ENCODE measurements around the gene IL18R1. TPM values are rescaled to one million over a fixed set of nuclear protein-coding genes. Genes with fewer than 3 reads are reported as not detected.

IL18R1 gene
- total and polyA plus RNA-seq, 4 experiments from 2014 or later = 9.5 to 18.4 (median 11.7) TPM

DNA sequence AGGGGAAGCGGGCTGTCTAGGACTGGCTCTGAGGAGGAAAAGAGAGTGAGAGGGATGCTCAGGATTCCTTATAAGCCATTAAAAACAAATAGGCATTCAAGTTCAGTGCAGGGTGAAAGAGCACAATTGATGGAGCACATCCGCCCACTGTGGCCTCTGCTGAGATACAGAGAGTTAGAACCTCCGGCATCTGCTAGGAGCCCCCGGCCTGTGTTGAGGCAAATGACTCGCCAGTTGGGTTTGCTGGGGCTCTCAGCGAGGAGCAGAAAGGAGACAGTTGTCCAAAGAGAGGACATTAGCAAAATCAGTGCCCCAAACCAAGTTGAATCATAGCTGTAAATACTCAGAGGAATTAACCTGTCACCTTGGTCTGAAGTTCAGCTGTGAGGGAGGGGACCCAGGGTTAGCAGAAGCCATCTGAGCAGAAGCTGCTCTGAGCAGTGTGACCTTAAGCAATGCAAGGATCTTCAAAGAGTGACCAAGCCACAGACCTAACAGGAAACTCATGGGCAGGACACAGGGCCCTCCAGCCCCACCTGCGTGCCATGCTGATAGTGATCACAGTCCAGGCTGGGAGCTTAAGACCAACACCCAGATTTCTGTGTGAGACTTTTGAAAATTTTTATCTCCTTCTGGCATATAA is 44.0 kb downstream of the IL18R1 start:
- H3K4me1 ChIP-seq (ENCODE audit: insufficient read depth, low read length) = no peaks in the 10 kb centered on the region
- intact Hi-C loops (cut with micrococcal nuclease) = no loop called here
- no peak for DNase-seq
- Mint-ChIP-seq H3K4me3 (no peak overlapping the region), H3K4me1 (peaks cover 13 to 26% (median 19%) of the 10 kb centered on the region in 4 donors), H3K36me3 (peaks cover 0 to 3% of the 10 kb centered on the region in 2 donors), H3K27me3 (no peaks in the 10 kb centered on the region), H3K9me3 (no peaks in the 10 kb centered on the region), H3K27ac (peak overlapping the region in 1 of 7 donors; percentile 30)
- H3K27me3 ChIP-seq (ENCODE audit: insufficient read depth, low read length) = no peaks in the 10 kb centered on the region
- no peak overlapping the region for H3K4me3 ChIP-seq (ENCODE audit: low read length in 2 of 2)
- H3K9me3 ChIP-seq (ENCODE audit: control insufficient read depth in 1 of 2, low read length in 2 of 2) = no peaks in the 10 kb centered on the region
- POLR2A ChIA-PET (ENCODE audit: partially characterized antibody) = interaction anchor here (1.4 kb wide), 1 partner anchor 19 kb away, joined by 3 read pairs; no protein-coding TSS in a partner anchor
- no peak overlapping the region for H3K27ac ChIP-seq (ENCODE audit: low read depth, low read length)
- CTCF ChIA-PET (ENCODE audit: partially characterized antibody) = interaction anchor here (0.8 to 2.7 kb wide), 2 partner anchors 25 to 44 kb away, joined by 3 to 10 read pairs; no protein-coding TSS in a partner anchor
- no peaks in the 10 kb centered on the region for H3K36me3 ChIP-seq (ENCODE audit: insufficient read depth, low read length)

DNA sequence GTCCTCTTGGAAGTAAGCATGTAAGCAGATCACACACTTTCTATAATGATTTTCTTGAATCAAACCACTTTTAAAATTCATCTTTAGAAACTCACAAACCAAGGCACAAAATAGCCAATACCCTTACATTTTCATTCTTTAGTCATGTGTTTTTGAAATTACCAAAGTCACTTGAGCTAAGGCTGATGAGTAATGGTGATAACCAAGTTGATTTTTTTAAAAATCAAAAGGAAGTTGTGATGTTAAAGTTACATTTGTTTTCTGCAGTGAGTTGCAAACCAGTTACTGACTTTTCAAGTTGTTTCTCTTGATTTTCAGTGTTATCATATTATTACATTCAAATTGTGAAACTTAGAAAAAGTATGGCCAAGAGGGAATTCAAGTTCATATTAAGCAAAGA is 45.9 kb downstream of the IL18R1 start:
- Histone ChIP-seq H3K4me1 (ENCODE audit: insufficient read depth, low read length) (no peaks in the 10 kb centered on the region), H3K27me3 (ENCODE audit: insufficient read depth, low read length) (no peaks in the 10 kb centered on the region), H3K9me3 (ENCODE audit: control insufficient read depth in 1 of 2, low read length in 2 of 2) (no peaks in the 10 kb centered on the region), H3K27ac (ENCODE audit: low read depth, low read length) (no peak overlapping the region), H3K36me3 (ENCODE audit: insufficient read depth, low read length) (no peaks in the 10 kb centered on the region), H3K4me3 (ENCODE audit: low read length in 2 of 2) (no peak overlapping the region)
- no peaks in the 10 kb centered on the region for H3K9me3 Mint-ChIP-seq
- ChIA-PET POLR2A (ENCODE audit: partially characterized antibody) (no interaction called here), CTCF (ENCODE audit: partially characterized antibody) (no interaction called here)
- peaks cover 13 to 26% (median 19%) of the 10 kb centered on the region in 4 donors for H3K4me1 Mint-ChIP-seq
- H3K27ac Mint-ChIP-seq = peak overlapping the region in 1 of 7 donors; percentile 20
- H3K27me3 Mint-ChIP-seq = no peaks in the 10 kb centered on the region
- no peak for DNase-seq
- H3K36me3 Mint-ChIP-seq = no peaks in the 10 kb centered on the region
- H3K4me3 Mint-ChIP-seq = no peak overlapping the region
- intact Hi-C loops (cut with micrococcal nuclease) = no loop called here

DNA sequence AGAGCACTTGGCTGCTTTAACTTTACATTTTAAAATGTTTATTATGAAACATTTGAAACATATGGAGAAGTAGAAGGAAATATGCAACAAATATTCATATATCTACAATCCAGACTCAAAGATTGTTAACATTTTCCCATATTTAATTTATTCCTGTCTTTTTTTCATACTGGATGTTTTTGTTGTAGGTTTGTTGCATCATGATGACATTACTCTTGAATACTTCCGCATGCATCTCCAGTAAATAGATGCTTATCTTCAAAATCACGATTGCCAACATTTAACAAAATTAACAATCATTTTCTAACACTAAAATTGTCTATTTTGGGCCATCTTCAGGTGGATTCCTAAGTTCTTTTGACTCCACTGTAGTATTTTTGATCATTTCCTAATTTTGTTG is 46.3 kb downstream of the IL18R1 start:
- H3K27ac Mint-ChIP-seq = peak overlapping the region in 1 of 7 donors; percentile 20
- no peaks in the 10 kb centered on the region for H3K36me3 Mint-ChIP-seq
- ChIA-PET POLR2A (ENCODE audit: partially characterized antibody) (no interaction called here), CTCF (ENCODE audit: partially characterized antibody) (no interaction called here)
- H3K4me3 ChIP-seq (ENCODE audit: low read length in 2 of 2) = no peak overlapping the region
- no peaks in the 10 kb centered on the region for H3K9me3 Mint-ChIP-seq
- H3K4me3 Mint-ChIP-seq = no peak overlapping the region
- H3K27me3 Mint-ChIP-seq = no peaks in the 10 kb centered on the region
- H3K27me3 ChIP-seq (ENCODE audit: insufficient read depth, low read length) = no peaks in the 10 kb centered on the region
- H3K9me3 ChIP-seq (ENCODE audit: control insufficient read depth in 1 of 2, low read length in 2 of 2) = no peaks in the 10 kb centered on the region
- H3K27ac ChIP-seq (ENCODE audit: low read depth, low read length) = no peak overlapping the region
- H3K4me1 Mint-ChIP-seq = peaks cover 13 to 26% (median 19%) of the 10 kb centered on the region in 4 donors
- no peaks in the 10 kb centered on the region for H3K4me1 ChIP-seq (ENCODE audit: insufficient read depth, low read length)
- intact Hi-C loops (cut with micrococcal nuclease) = no loop called here
- no peaks in the 10 kb centered on the region for H3K36me3 ChIP-seq (ENCODE audit: insufficient read depth, low read length)
- no peak for DNase-seq

DNA sequence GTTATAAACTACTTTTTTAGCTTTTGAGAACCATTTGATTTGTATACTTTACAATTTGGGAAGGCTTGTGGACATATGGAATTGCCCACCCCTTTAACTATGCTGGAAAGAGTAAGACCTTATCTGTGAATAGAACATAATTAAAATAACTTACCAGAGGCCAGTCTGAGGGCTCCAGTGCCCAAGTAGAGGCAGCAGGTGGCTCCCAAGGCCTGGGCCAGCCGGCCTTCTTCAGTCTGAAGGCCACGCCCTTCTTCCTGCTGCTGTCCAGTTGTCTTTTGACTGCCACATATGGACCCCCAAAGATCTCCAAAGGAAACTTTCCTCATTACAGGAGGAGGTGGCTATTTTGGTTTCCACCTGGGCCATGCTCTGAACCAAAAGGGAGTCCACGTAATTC is 55.4 kb downstream of the IL18R1 start:
- H3K27ac ChIP-seq (ENCODE audit: low read depth, low read length) = no peak overlapping the region
- ChIA-PET POLR2A (ENCODE audit: partially characterized antibody) (no interaction called here), CTCF (ENCODE audit: partially characterized antibody) (no interaction called here)
- no peak overlapping the region for H3K27ac Mint-ChIP-seq
- H3K4me1 Mint-ChIP-seq = peaks cover 0 to 5% (median 1%) of the 10 kb centered on the region in 4 donors
- H3K36me3 ChIP-seq (ENCODE audit: insufficient read depth, low read length) = no peaks in the 10 kb centered on the region
- H3K27me3 ChIP-seq (ENCODE audit: insufficient read depth, low read length) = no peaks in the 10 kb centered on the region
- intact Hi-C loops (cut with micrococcal nuclease) = no loop called here
- DNase-seq = no peak
- H3K9me3 Mint-ChIP-seq = peaks cover 0 to 4% (median 0%) of the 10 kb centered on the region in 8 donors
- no peak overlapping the region for H3K4me3 ChIP-seq (ENCODE audit: low read length in 2 of 2)
- peaks cover 0 to 3% of the 10 kb centered on the region in 2 donors for H3K36me3 Mint-ChIP-seq
- H3K4me1 ChIP-seq (ENCODE audit: insufficient read depth, low read length) = peaks cover 2% of the 10 kb centered on the region
- no peaks in the 10 kb centered on the region for H3K9me3 ChIP-seq (ENCODE audit: control insufficient read depth in 1 of 2, low read length in 2 of 2)
- H3K4me3 Mint-ChIP-seq = no peak overlapping the region
- H3K27me3 Mint-ChIP-seq = no peaks in the 10 kb centered on the region

DNA sequence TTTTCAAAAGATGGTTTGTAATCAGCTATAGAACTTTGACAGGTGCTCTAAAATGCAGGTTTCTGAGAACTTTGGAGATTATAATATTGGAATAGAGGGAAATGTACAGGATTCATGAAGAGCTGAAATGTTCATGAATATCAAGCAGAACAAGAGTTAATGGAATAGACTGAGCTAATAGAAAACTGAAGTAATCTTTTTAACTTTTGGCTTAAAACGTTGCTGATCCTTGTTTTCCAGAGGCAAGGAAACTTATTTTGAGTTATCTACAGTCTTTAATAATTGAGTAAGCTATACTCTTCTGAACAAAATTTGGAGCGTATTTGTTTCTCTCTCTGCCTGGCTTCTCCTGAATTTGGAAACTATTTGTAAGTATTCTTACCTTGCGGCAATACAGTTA is 56.6 kb downstream of the IL18R1 start:
- ChIA-PET POLR2A (ENCODE audit: partially characterized antibody) (no interaction called here), CTCF (ENCODE audit: partially characterized antibody) (no interaction called here)
- no peak overlapping the region for H3K27ac Mint-ChIP-seq
- H3K4me1 Mint-ChIP-seq = peaks cover 5 to 14% (median 8%) of the 10 kb centered on the region in 4 donors
- Histone ChIP-seq H3K27ac (ENCODE audit: low read depth, low read length) (no peak overlapping the region), H3K9me3 (ENCODE audit: control insufficient read depth in 1 of 2, low read length in 2 of 2) (no peaks in the 10 kb centered on the region), H3K36me3 (ENCODE audit: insufficient read depth, low read length) (no peaks in the 10 kb centered on the region), H3K4me3 (ENCODE audit: low read length in 2 of 2) (no peak overlapping the region), H3K4me1 (ENCODE audit: insufficient read depth, low read length) (peaks cover 15% of the 10 kb centered on the region), H3K27me3 (ENCODE audit: insufficient read depth, low read length) (no peaks in the 10 kb centered on the region)
- H3K36me3 Mint-ChIP-seq = peaks cover 0 to 3% of the 10 kb centered on the region in 2 donors
- no peaks in the 10 kb centered on the region for H3K27me3 Mint-ChIP-seq
- intact Hi-C loops (cut with micrococcal nuclease) = no loop called here
- DNase-seq = no peak
- H3K9me3 Mint-ChIP-seq = peaks cover 0 to 4% (median 1%) of the 10 kb centered on the region in 8 donors
- no peak overlapping the region for H3K4me3 Mint-ChIP-seq

DNA sequence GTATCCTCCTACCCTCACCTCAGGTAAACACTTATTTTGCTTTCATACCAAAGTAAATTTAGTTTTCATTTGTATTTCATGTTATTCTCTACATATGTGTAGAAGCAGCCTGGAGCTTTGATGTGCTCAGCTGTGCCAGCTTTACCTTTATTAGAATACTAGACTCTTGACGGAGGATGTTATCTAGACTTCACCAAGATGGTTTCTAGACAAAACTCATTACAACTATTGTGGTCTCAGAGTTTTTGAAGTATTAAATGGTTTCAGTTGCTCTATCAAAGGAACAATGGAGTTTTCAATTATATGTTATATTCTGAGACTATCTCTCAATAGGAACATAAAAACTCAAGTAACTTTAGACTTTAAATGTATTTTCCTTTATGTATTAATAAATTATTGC is 62.4 kb downstream of the IL18R1 start:
- peak in 3 of 5 donors; percentile 24 to 46 (median 27) for DNase-seq
- Mint-ChIP-seq H3K4me3 (peak overlapping the region; percentile 39 to 86 (median 72)), H3K27me3 (no peaks in the 10 kb centered on the region), H3K36me3 (peaks cover 0 to 4% of the 10 kb centered on the region in 2 donors), H3K9me3 (peaks cover 0 to 2% (median 0%) of the 10 kb centered on the region in 8 donors), H3K4me1 (peaks cover 42 to 69% (median 53%) of the 10 kb centered on the region in 4 donors), H3K27ac (peak overlapping the region; percentile 80 to 94 (median 93))
- Histone ChIP-seq H3K36me3 (ENCODE audit: insufficient read depth, low read length) (no peaks in the 10 kb centered on the region), H3K4me3 (ENCODE audit: low read length in 2 of 2) (peak overlapping the region in 1 of 2 donors; percentile 17), H3K27ac (ENCODE audit: low read depth, low read length) (peak overlapping the region; percentile 25), H3K9me3 (ENCODE audit: control insufficient read depth in 1 of 2, low read length in 2 of 2) (no peaks in the 10 kb centered on the region), H3K4me1 (ENCODE audit: insufficient read depth, low read length) (peaks cover 64% of the 10 kb centered on the region), H3K27me3 (ENCODE audit: insufficient read depth, low read length) (no peaks in the 10 kb centered on the region)
- intact Hi-C loops (cut with micrococcal nuclease) = loop anchor here (2.0 kb wide), 1 partner anchor 51 kb away; no protein-coding TSS in a partner anchor
- ChIA-PET POLR2A (ENCODE audit: partially characterized antibody) (interaction anchor here (1.1 to 2.1 kb wide), 3 partner anchors 13 to 59 kb away, joined by 3 to 7 read pairs (median 6); no protein-coding TSS in a partner anchor), CTCF (ENCODE audit: partially characterized antibody) (interaction anchor here (1.2 to 1.5 kb wide), 2 partner anchors 26 to 69 kb away, joined by 4 to 11 read pairs; no protein-coding TSS in a partner anchor)

DNA sequence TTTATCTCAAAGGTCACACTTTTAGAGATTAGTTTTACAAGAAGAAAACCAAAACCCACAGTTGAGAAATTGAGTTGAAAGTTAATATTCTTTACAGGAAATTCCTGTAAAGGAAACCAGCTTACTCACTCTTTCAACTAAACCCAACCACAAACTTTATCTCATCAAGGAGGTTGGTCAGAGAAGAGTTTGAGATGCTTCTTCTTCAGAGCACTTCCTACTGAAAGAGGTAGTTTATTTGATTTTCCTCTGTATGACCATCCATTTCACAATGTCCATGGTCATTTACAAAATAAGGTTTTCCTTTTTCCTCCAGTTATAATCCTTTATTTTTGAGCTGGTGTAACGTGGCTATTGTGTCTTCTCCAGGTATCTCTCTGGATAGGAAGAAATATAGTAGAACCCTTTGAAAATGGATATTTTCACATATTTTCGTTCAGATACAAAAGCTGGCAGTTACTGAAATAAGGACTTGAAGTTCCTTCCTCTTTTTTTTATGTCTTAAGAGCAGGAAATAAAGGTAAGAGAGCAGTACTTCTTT is 62.9 kb downstream of the IL18R1 start:
- peak overlapping the region; percentile 75 to 88 (median 81) for H3K4me3 Mint-ChIP-seq
- H3K9me3 Mint-ChIP-seq = peaks cover 0 to 2% (median 0%) of the 10 kb centered on the region in 8 donors
- intact Hi-C loops (cut with micrococcal nuclease) = loop anchor here (2.0 kb wide), 1 partner anchor 52 kb away; no protein-coding TSS in a partner anchor
- peaks cover 0 to 4% of the 10 kb centered on the region in 2 donors for H3K36me3 Mint-ChIP-seq
- ChIA-PET POLR2A (ENCODE audit: partially characterized antibody) (interaction anchor here (0.7 to 2.1 kb wide), 9 partner anchors 12 to 168 kb away, joined by 3 to 7 read pairs (median 3); no protein-coding TSS in a partner anchor), CTCF (ENCODE audit: partially characterized antibody) (interaction anchor here (0.9 to 1.5 kb wide), 5 partner anchors 25 to 178 kb away, joined by 3 to 11 read pairs (median 3); partner anchors contain the start of gene IL18R1)
- Histone ChIP-seq H3K27me3 (ENCODE audit: insufficient read depth, low read length) (no peaks in the 10 kb centered on the region), H3K4me1 (ENCODE audit: insufficient read depth, low read length) (peaks cover 70% of the 10 kb centered on the region), H3K9me3 (ENCODE audit: control insufficient read depth in 1 of 2, low read length in 2 of 2) (no peaks in the 10 kb centered on the region), H3K4me3 (ENCODE audit: low read length in 2 of 2) (no peak overlapping the region), H3K27ac (ENCODE audit: low read depth, low read length) (peak overlapping the region; percentile 25), H3K36me3 (ENCODE audit: insufficient read depth, low read length) (no peaks in the 10 kb centered on the region)
- DNase-seq = peak; percentile 45 to 68 (median 60)
- no peaks in the 10 kb centered on the region for H3K27me3 Mint-ChIP-seq
- peak overlapping the region in 6 of 7 donors; percentile 56 to 91 (median 78) for H3K27ac Mint-ChIP-seq
- peaks cover 43 to 74% (median 57%) of the 10 kb centered on the region in 4 donors for H3K4me1 Mint-ChIP-seq
